ENCODE results near the gene UBE2H.

Gene UBE2H

GRCh38 chr7:129845178-129845971 is 107.4 kb downstream of the UBE2H start:
- no peak for TF ChIP-seq CTCF (IDR thresholded peaks at IDR 0.05; ENCODE audit: insufficient read depth, low read depth, low read length, missing control alignments)
- no peak overlapping the region for H3K4me3 ChIP-seq (ENCODE audit: low read depth, low read length)
- no peak for DNase-seq (ENCODE audit: low read depth)

GRCh38 chr7:129843978-129844840 is 108.6 kb downstream of the UBE2H start:
- no peak overlapping the region for H3K4me3 ChIP-seq (ENCODE audit: low read depth, low read length)
- TF ChIP-seq CTCF (IDR thresholded peaks at IDR 0.05; ENCODE audit: insufficient read depth, low read depth, low read length, missing control alignments), result no peak
- DNase-seq (ENCODE audit: low read depth), result peak; percentile 30

- no peak for DNase-seq (ENCODE audit: low read depth)
- H3K4me3 ChIP-seq (ENCODE audit: low read depth, low read length), result no peak overlapping the region
- TF ChIP-seq CTCF (IDR thresholded peaks at IDR 0.05; ENCODE audit: insufficient read depth, low read depth, low read length, missing control alignments), result no peak
Measured at GRCh38 chr7:129843365-129843898, 109.3 kb downstream of the UBE2H start.

- H3K4me3 ChIP-seq (ENCODE audit: low read depth, low read length), result no peak overlapping the region
- no peak for DNase-seq (ENCODE audit: low read depth)
- no peak for TF ChIP-seq CTCF (IDR thresholded peaks at IDR 0.05; ENCODE audit: insufficient read depth, low read depth, low read length, missing control alignments)
Measured at GRCh38 chr7:129841465-129841864, 111.3 kb downstream of the UBE2H start.

GRCh38 chr7:129840757-129841156 is 112.0 kb downstream of the UBE2H start:
- H3K4me3 ChIP-seq (ENCODE audit: low read depth, low read length), result no peak overlapping the region
- no peak for TF ChIP-seq CTCF (IDR thresholded peaks at IDR 0.05; ENCODE audit: insufficient read depth, low read depth, low read length, missing control alignments)
- no peak for DNase-seq (ENCODE audit: low read depth)

GRCh38 chr7:129836983-129837382 is 115.8 kb downstream of the UBE2H start:
- DNase-seq (ENCODE audit: low read depth), result no peak
- TF ChIP-seq CTCF (IDR thresholded peaks at IDR 0.05; ENCODE audit: insufficient read depth, low read depth, low read length, missing control alignments), result no peak

More at GRCh38 chr7:129836983-129837382, 115.8 kb downstream of the UBE2H start:
- no peak overlapping the region for H3K4me3 ChIP-seq (ENCODE audit: low read depth, low read length)
